ENCODE results near the gene RBSN. TPM values are rescaled to one million over a fixed set of nuclear protein-coding genes. Genes with fewer than 3 reads are reported as not detected.
A peak's percentile ranks its signal among the peaks of the same experiment; 100 is the strongest.

RBSN gene
- total RNA-seq, 4 donors from 2014 or later: 25.8 to 48.4 (median 30.8) TPM

GRCh38 chr3:15113884-15114283 is 14.9 kb upstream of the RBSN start:
- Histone ChIP-seq H3K4me1 (no peaks in the 10 kb centered on the region), H3K27me3 (peaks cover 6% of the 10 kb centered on the region), H3K9me3 (no peaks in the 10 kb centered on the region), H3K36me3 (no peaks in the 10 kb centered on the region), H3K4me3 (no peak overlapping the region), H3K27ac (no peak overlapping the region)
- TF ChIP-seq POLR2AphosphoS5 (IDR thresholded peaks at IDR 0.05) (no peak), EP300 (IDR thresholded peaks at IDR 0.05) (no peak)
- no peak for DNase-seq (ENCODE audit: low spot score in 2 of 2)
- 65% methylated on average over 3 of the region's 3 CpGs for WGBS

- WGBS: 48% methylated on average over 6 of the region's 6 CpGs
- no peak for DNase-seq (ENCODE audit: low spot score in 2 of 2)
- no peak overlapping the region for H3K4me3 ChIP-seq
- TF ChIP-seq EP300 (IDR thresholded peaks at IDR 0.05): no peak
- no peak for TF ChIP-seq POLR2AphosphoS5 (IDR thresholded peaks at IDR 0.05)
- TF ChIP-seq CTCF (IDR thresholded peaks at IDR 0.05): no peak
- no peak for TF ChIP-seq POLR2A (IDR thresholded peaks at IDR 0.05)
- no peaks in the 10 kb centered on the region for H3K4me1 ChIP-seq
- H3K36me3 ChIP-seq: no peaks in the 10 kb centered on the region
- H3K9me3 ChIP-seq: no peaks in the 10 kb centered on the region
- peaks cover 2% of the 10 kb centered on the region for H3K27me3 ChIP-seq
- H3K27ac ChIP-seq: no peak overlapping the region
Measured at GRCh38 chr3:15113471-15113870, 14.5 kb upstream of the RBSN start.

GRCh38 chr3:15112011-15112410 is 13.1 kb upstream of the RBSN start:
- Histone ChIP-seq H3K27me3 (no peaks in the 10 kb centered on the region), H3K4me1 (peaks cover 5% of the 10 kb centered on the region), H3K9me3 (no peaks in the 10 kb centered on the region), H3K27ac (no peak overlapping the region), H3K4me3 (no peak overlapping the region), H3K36me3 (no peaks in the 10 kb centered on the region)
- no peak for DNase-seq (ENCODE audit: low spot score in 2 of 2)
- TF ChIP-seq POLR2AphosphoS5 (IDR thresholded peaks at IDR 0.05): no peak
- TF ChIP-seq CTCF (IDR thresholded peaks at IDR 0.05): no peak
- no peak for TF ChIP-seq EP300 (IDR thresholded peaks at IDR 0.05)
- no peak for TF ChIP-seq POLR2A (IDR thresholded peaks at IDR 0.05)
- 66% methylated on average over 3 of the region's 3 CpGs for WGBS

- no peak for TF ChIP-seq POLR2A (IDR thresholded peaks at IDR 0.05)
- no peak for TF ChIP-seq POLR2AphosphoS5 (IDR thresholded peaks at IDR 0.05)
- TF ChIP-seq CTCF (IDR thresholded peaks at IDR 0.05): no peak
- TF ChIP-seq EP300 (IDR thresholded peaks at IDR 0.05): no peak
- no peaks in the 10 kb centered on the region for H3K9me3 ChIP-seq
- WGBS: 62% methylated on average over 4 of the region's 4 CpGs
Measured at GRCh38 chr3:15110206-15110605, 11.3 kb upstream of the RBSN start.

GRCh38 chr3:15108869-15109268 is 9.9 kb upstream of the RBSN start:
- Histone ChIP-seq H3K4me1 (peaks cover 5% of the 10 kb centered on the region), H3K27me3 (no peaks in the 10 kb centered on the region), H3K9me3 (no peaks in the 10 kb centered on the region), H3K4me3 (no peak overlapping the region), H3K27ac (no peak overlapping the region), H3K36me3 (no peaks in the 10 kb centered on the region)
- TF ChIP-seq CTCF (IDR thresholded peaks at IDR 0.05) (no peak), POLR2AphosphoS5 (IDR thresholded peaks at IDR 0.05) (no peak), EP300 (IDR thresholded peaks at IDR 0.05) (no peak), POLR2A (IDR thresholded peaks at IDR 0.05) (no peak)
- no peak for DNase-seq (ENCODE audit: low spot score in 2 of 2)
- WGBS: 87% methylated on average over 4 of the region's 4 CpGs

More at GRCh38 chr3:15110206-15110605, 11.3 kb upstream of the RBSN start:
- no peaks in the 10 kb centered on the region for H3K27me3 ChIP-seq
- H3K4me3 ChIP-seq: no peak overlapping the region
- DNase-seq (ENCODE audit: low spot score in 2 of 2): no peak
- H3K27ac ChIP-seq: no peak overlapping the region
- H3K4me1 ChIP-seq: peaks cover 5% of the 10 kb centered on the region
- no peaks in the 10 kb centered on the region for H3K36me3 ChIP-seq

GRCh38 chr3:15108082-15108545 is 9.2 kb upstream of the RBSN start:
- TF ChIP-seq POLR2A (IDR thresholded peaks at IDR 0.05) (no peak), CTCF (IDR thresholded peaks at IDR 0.05) (peak; percentile 54 to 90)
- H3K27ac ChIP-seq: no peak overlapping the region

More at GRCh38 chr3:15108082-15108545, 9.2 kb upstream of the RBSN start:
- H3K9me3 ChIP-seq: no peaks in the 10 kb centered on the region
- no peak overlapping the region for H3K4me3 ChIP-seq
- H3K4me1 ChIP-seq: peaks cover 7% of the 10 kb centered on the region
- peak; percentile 74 to 83 for DNase-seq (ENCODE audit: low spot score in 2 of 2)
- 16% methylated on average over 9 of the region's 11 CpGs for WGBS
- no peaks in the 10 kb centered on the region for H3K36me3 ChIP-seq
- no peaks in the 10 kb centered on the region for H3K27me3 ChIP-seq

All from suprapubic skin (tissue), 4 donors.